Measurements from ENCODE around the gene AIFM3.
"Not testable (repeated sequence)": the region's sequence is repeated elsewhere in the genome, so short reads cannot be mapped to it uniquely, and the experiment has no call there.

Gene AIFM3

DNA sequence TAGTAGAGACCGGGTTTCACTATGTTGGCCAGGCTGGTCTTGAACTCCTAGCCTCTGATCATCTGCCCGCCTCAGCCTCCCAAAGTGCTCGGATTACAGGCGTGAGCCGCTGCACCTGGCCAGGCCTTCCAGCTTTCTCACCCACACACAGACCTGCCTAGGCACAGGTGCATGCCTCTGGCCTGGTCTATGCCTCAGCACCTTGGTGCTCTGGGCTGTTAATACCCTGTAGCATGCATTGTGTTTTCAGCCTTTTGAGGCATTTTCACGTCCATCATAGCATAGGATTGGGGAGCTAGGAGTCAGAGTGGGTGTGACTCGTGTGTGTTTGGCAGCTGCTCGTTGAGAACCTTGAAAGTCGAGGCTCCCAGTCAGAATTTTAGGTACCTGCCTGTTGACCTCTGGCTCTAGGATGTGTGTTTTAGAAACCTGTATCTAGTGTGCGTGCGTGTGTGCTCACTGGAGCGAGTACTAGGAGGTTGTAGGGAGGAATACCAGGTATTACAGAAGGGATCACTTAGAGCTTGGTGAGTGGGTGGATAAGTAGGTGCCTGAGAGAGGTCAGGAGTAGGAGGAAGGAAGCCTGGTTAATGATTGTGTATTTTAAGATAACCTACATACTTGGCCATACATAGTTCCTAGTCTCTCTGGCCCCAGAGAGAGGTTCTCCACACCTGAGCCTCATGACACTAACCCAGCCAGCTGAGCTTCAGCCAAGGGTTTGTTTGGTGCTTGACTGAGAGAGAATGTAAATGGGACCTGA, 29.8 kb upstream of the AIFM3 start:
- no peak overlapping the region for H3K4me3 ChIP-seq (ENCODE audit: low read length)
- no peak overlapping the region for H3K27ac ChIP-seq (ENCODE audit: low read length)
- peaks cover 98% of the 10 kb centered on the region for H3K79me2 ChIP-seq (ENCODE audit: low read length)
- H3K9ac ChIP-seq (ENCODE audit: low read length) = no peak overlapping the region
- no peaks in the 10 kb centered on the region for H3K9me3 ChIP-seq (replicated peaks; ENCODE audit: insufficient read depth, low read length)
- no peak for DNase-seq
- peaks cover 76% of the 10 kb centered on the region for H4K20me1 ChIP-seq (ENCODE audit: insufficient read depth, low read length)
- H3K36me3 ChIP-seq (replicated peaks; ENCODE audit: insufficient read depth, low read length) = 0 out of 2 replicates have a peak, but pooled peaks cover 8% of the 10 kb centered on the region
- no peak overlapping the region for H2AFZ ChIP-seq (ENCODE audit: low read length)
- no peaks in the 10 kb centered on the region for H3F3A ChIP-seq (ENCODE audit: insufficient read depth, low read length)
- no peaks in the 10 kb centered on the region for H3K4me1 ChIP-seq (ENCODE audit: low read length)
- TF ChIP-seq, protein P1, sequence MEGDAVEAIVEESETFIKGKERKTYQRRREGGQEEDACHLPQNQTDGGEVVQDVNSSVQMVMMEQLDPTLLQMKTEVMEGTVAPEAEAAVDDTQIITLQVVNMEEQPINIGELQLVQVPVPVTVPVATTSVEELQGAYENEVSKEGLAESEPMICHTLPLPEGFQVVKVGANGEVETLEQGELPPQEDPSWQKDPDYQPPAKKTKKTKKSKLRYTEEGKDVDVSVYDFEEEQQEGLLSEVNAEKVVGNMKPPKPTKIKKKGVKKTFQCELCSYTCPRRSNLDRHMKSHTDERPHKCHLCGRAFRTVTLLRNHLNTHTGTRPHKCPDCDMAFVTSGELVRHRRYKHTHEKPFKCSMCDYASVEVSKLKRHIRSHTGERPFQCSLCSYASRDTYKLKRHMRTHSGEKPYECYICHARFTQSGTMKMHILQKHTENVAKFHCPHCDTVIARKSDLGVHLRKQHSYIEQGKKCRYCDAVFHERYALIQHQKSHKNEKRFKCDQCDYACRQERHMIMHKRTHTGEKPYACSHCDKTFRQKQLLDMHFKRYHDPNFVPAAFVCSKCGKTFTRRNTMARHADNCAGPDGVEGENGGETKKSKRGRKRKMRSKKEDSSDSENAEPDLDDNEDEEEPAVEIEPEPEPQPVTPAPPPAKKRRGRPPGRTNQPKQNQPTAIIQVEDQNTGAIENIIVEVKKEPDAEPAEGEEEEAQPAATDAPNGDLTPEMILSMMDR (IDR thresholded peaks at IDR 0.05; ENCODE audit: low read length) = no peak
- no peaks in the 10 kb centered on the region for H3K27me3 ChIP-seq (replicated peaks; ENCODE audit: insufficient read depth, low read length)
- H3K4me2 ChIP-seq (ENCODE audit: low read depth, low read length) = no peak overlapping the region
- no peaks in the 10 kb centered on the region for H3K9me2 ChIP-seq (replicated peaks; ENCODE audit: insufficient read depth, low read length)

DNA sequence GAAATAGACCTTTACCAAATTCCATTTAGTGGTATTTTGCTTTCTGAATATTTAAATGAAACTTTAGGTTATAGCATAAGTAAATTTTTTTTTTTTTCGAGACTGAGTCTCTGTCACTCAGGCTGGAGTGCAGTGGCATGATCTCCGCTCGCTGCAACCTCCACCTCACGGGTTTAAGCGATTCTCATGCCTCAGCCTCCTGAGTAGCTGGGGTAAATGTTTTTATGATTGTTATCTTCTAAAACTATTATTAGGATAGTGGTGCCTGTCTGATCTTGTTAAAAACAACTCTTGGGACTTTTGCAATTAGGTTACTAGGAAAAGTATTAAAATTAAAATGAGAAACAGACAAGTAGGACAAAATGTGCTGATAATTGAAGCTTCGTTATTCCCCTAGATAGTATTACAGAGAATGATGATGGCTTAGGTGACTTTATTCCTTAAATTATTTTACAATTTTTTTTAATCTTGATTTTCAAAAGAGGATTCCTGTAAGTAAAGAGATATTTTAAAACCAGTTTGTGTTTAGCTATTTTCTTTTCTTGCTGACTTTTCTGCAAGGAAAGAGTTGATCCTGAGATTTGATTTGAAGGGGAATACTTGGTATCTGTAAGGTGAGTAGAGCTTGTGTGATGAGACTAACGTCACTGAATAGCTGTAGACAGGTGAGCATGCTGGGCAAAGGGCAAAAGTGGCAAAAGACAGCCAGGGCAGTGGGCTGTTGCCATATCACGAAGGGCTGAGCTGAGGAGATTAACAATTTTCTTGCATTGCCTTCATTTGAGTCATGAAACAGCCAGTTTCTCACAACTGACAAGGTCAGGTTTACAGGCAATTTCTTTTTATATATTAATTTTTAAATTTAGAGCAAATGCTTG, 29.0 kb upstream of the AIFM3 start:
- Histone ChIP-seq H3K9me3 (replicated peaks; ENCODE audit: insufficient read depth, low read length) (no peaks in the 10 kb centered on the region), H3K79me2 (ENCODE audit: low read length) (peaks cover 98% of the 10 kb centered on the region), H3K36me3 (replicated peaks; ENCODE audit: insufficient read depth, low read length) (0 out of 2 replicates have a peak, but pooled peaks cover 8% of the 10 kb centered on the region), H3K27me3 (replicated peaks; ENCODE audit: insufficient read depth, low read length) (no peaks in the 10 kb centered on the region), H4K20me1 (ENCODE audit: insufficient read depth, low read length) (peaks cover 77% of the 10 kb centered on the region), H2AFZ (ENCODE audit: low read length) (no peak overlapping the region), H3K4me1 (ENCODE audit: low read length) (no peaks in the 10 kb centered on the region), H3K9ac (ENCODE audit: low read length) (no peak overlapping the region), H3K27ac (ENCODE audit: low read length) (no peak overlapping the region), H3F3A (ENCODE audit: insufficient read depth, low read length) (no peaks in the 10 kb centered on the region), H3K4me2 (ENCODE audit: low read depth, low read length) (no peak overlapping the region), H3K4me3 (ENCODE audit: low read length) (no peak overlapping the region), H3K9me2 (replicated peaks; ENCODE audit: insufficient read depth, low read length) (no peaks in the 10 kb centered on the region)
- TF ChIP-seq EZH2phosphoT487 (IDR thresholded peaks at IDR 0.05; ENCODE audit: low read length) (no peak), EZH2 (optimal IDR thresholded peaks at IDR 0.05; ENCODE audit: low read depth, low read length) (no peak)
- TF ChIP-seq, protein P1 (IDR thresholded peaks at IDR 0.05; ENCODE audit: low read length) = no peak
- no peak for DNase-seq

DNA sequence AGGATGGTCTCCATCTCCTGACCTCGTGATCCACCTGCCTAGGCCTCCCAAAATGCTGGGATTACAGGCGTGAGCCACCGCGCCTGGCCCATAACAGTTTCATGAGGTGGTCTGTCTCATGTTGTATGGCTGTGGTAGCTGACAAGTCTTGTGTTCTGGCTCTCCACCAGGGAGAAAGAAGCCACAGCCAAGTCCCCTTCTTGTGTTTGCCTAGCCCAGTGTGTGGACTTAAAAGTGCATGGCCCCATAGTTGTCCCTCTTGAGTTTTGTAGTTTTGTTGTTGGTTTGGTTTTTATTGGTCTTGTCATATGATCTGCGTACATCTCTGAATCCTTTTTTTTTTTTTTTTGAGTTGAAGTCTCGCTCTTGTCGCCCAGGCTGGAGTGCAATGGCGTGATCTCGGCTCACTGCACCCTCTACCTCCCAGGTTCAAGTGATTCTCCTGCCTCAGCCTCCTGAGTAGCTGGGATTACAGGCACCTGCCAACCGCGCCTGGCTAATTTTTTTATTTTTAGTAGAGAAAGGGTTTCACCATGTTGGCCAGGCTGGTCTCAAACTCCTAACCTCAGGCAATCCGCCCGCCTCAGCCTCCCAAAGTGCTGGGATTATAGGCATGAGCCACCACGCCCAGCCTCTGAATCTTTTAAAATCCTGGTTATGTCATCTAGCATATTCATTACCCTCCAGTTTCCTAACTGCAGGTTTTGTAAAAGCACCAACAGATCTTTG, 27.4 kb upstream of the AIFM3 start:
- H3K4me1 ChIP-seq (ENCODE audit: low read length); H3K36me3 ChIP-seq (replicated peaks; ENCODE audit: insufficient read depth, low read length); H3K27me3 ChIP-seq (replicated peaks; ENCODE audit: insufficient read depth, low read length); H3K9ac ChIP-seq (ENCODE audit: low read length); H3K4me2 ChIP-seq (ENCODE audit: low read depth, low read length); H3K9me3 ChIP-seq (replicated peaks; ENCODE audit: insufficient read depth, low read length); H3F3A ChIP-seq (ENCODE audit: insufficient read depth, low read length); H2AFZ ChIP-seq (ENCODE audit: low read length); DNase-seq; H3K9me2 ChIP-seq (replicated peaks; ENCODE audit: insufficient read depth, low read length); H3K27ac ChIP-seq (ENCODE audit: low read length); H3K4me3 ChIP-seq (ENCODE audit: low read length): not testable (repeated sequence)
- Histone ChIP-seq H3K79me2 (ENCODE audit: low read length) (peaks cover 98% of the 10 kb centered on the region), H4K20me1 (ENCODE audit: insufficient read depth, low read length) (peaks cover 78% of the 10 kb centered on the region)

All from MM.1S (cell line).